HUES6 (cell line): ENCODE measurements around the gene SPTSSA.

ENCODE experiments used
- H3K27ac ChIP-seq: 2 replicates; pipeline ENCODE4 v1.7.0; 2013; ENCODE audit warnings: low read depth, mild to moderate bottlenecking, low read length, inconsistent platforms
- H3K27me3 ChIP-seq: 2 replicates; pipeline ENCODE4 v1.6.1; 2013; ENCODE audit warnings: low read length; ENCODE audit not compliant: control insufficient read depth, insufficient read depth
- H3K36me3 ChIP-seq: 2 replicates; pipeline ENCODE4 v1.6.1; 2013; ENCODE audit warnings: low read length; ENCODE audit not compliant: control insufficient read depth, insufficient read depth
- H3K4me1 ChIP-seq: 2 replicates; pipeline ENCODE4 v1.6.1; 2013; ENCODE audit warnings: low read length; ENCODE audit not compliant: control insufficient read depth, insufficient read depth
- H3K4me3 ChIP-seq: 2 replicates; pipeline ENCODE4 v1.5.1; 2013; ENCODE audit warnings: low read depth, low read length
- H3K9ac ChIP-seq: one replicate; pipeline ENCODE4 v1.6.1; 2013; ENCODE audit warnings: mild to moderate bottlenecking, low read length
- H3K9me3 ChIP-seq: 2 replicates; pipeline ENCODE4 v1.6.1; 2013; ENCODE audit warnings: low read depth, low read length; ENCODE audit not compliant: control insufficient read depth, insufficient read depth

SPTSSA gene

GRCh38 chr14:34425095-34425851 lies 36.8 kb downstream of the SPTSSA start:
- Histone ChIP-seq H3K4me3 (no peak overlapping the region), H3K4me1 (no peaks in the 10 kb centered on the region), H3K9me3 (peaks cover 18% of the 10 kb centered on the region), H3K27me3 (no peaks in the 10 kb centered on the region), H3K27ac (no peak overlapping the region), H3K36me3 (no peaks in the 10 kb centered on the region), H3K9ac (no peak overlapping the region)

- H3K36me3 ChIP-seq: no peaks in the 10 kb centered on the region
- peaks cover 19% of the 10 kb centered on the region for H3K9me3 ChIP-seq
- H3K4me3 ChIP-seq: no peak overlapping the region
- H3K27me3 ChIP-seq: no peaks in the 10 kb centered on the region
- H3K9ac ChIP-seq: no peak overlapping the region
- H3K27ac ChIP-seq: no peak overlapping the region
- no peaks in the 10 kb centered on the region for H3K4me1 ChIP-seq
Observed at GRCh38 chr14:34424488-34424887, 37.6 kb downstream of the SPTSSA start.

GRCh38 chr14:34423445-34423844 lies 38.6 kb downstream of the SPTSSA start:
- no peaks in the 10 kb centered on the region for H3K4me1 ChIP-seq
- no peaks in the 10 kb centered on the region for H3K27me3 ChIP-seq
- no peak overlapping the region for H3K27ac ChIP-seq
- H3K4me3 ChIP-seq: no peak overlapping the region
- no peaks in the 10 kb centered on the region for H3K36me3 ChIP-seq
- H3K9ac ChIP-seq: no peak overlapping the region
- H3K9me3 ChIP-seq: peaks cover 22% of the 10 kb centered on the region

GRCh38 chr14:34420547-34421150 lies 41.4 kb downstream of the SPTSSA start:
- H3K9ac ChIP-seq: no peak overlapping the region
- no peaks in the 10 kb centered on the region for H3K4me1 ChIP-seq
- no peaks in the 10 kb centered on the region for H3K36me3 ChIP-seq
- no peaks in the 10 kb centered on the region for H3K27me3 ChIP-seq
- no peak overlapping the region for H3K4me3 ChIP-seq
- H3K9me3 ChIP-seq: peaks cover 22% of the 10 kb centered on the region
- H3K27ac ChIP-seq: no peak overlapping the region

GRCh38 chr14:34409721-34410120 lies 52.3 kb downstream of the SPTSSA start:
- H3K4me3 ChIP-seq: no peak overlapping the region
- H3K9me3 ChIP-seq: no peaks in the 10 kb centered on the region
- H3K9ac ChIP-seq: no peak overlapping the region
- H3K27me3 ChIP-seq: no peaks in the 10 kb centered on the region
- H3K36me3 ChIP-seq: no peaks in the 10 kb centered on the region
- no peak overlapping the region for H3K27ac ChIP-seq
- no peaks in the 10 kb centered on the region for H3K4me1 ChIP-seq

- Histone ChIP-seq H3K4me1 (no peaks in the 10 kb centered on the region), H3K36me3 (no peaks in the 10 kb centered on the region), H3K9me3 (no peaks in the 10 kb centered on the region), H3K9ac (no peak overlapping the region), H3K4me3 (no peak overlapping the region), H3K27ac (no peak overlapping the region), H3K27me3 (no peaks in the 10 kb centered on the region)
Observed at GRCh38 chr14:34407951-34408350, 54.1 kb downstream of the SPTSSA start.

- H3K9me3 ChIP-seq: no peaks in the 10 kb centered on the region
- no peak overlapping the region for H3K27ac ChIP-seq
- H3K4me3 ChIP-seq: no peak overlapping the region
- H3K4me1 ChIP-seq: no peaks in the 10 kb centered on the region
- no peaks in the 10 kb centered on the region for H3K36me3 ChIP-seq
- H3K9ac ChIP-seq: no peak overlapping the region
- H3K27me3 ChIP-seq: no peaks in the 10 kb centered on the region
Observed at GRCh38 chr14:34404416-34404815, 57.6 kb downstream of the SPTSSA start.

GRCh38 chr14:34403646-34404045 lies 58.4 kb downstream of the SPTSSA start:
- Histone ChIP-seq H3K4me1 (no peaks in the 10 kb centered on the region), H3K9ac (no peak overlapping the region), H3K4me3 (no peak overlapping the region), H3K27ac (no peak overlapping the region), H3K9me3 (no peaks in the 10 kb centered on the region), H3K27me3 (no peaks in the 10 kb centered on the region), H3K36me3 (no peaks in the 10 kb centered on the region)

- no peaks in the 10 kb centered on the region for H3K4me1 ChIP-seq
Observed at GRCh38 chr14:34398024-34398423, 64.0 kb downstream of the SPTSSA start.

GRCh38 chr14:34387974-34388516 lies 74.0 kb downstream of the SPTSSA start:
- H3K4me1 ChIP-seq: no peaks in the 10 kb centered on the region
- no peak overlapping the region for H3K4me3 ChIP-seq
- no peak overlapping the region for H3K27ac ChIP-seq
- H3K36me3 ChIP-seq: no peaks in the 10 kb centered on the region
- H3K9ac ChIP-seq: no peak overlapping the region
- peaks cover 5% of the 10 kb centered on the region; the same call in 1 of the 2 replicates for H3K9me3 ChIP-seq
- H3K27me3 ChIP-seq: no peaks in the 10 kb centered on the region

More at GRCh38 chr14:34398024-34398423, 64.0 kb downstream of the SPTSSA start:
- no peak overlapping the region for H3K27ac ChIP-seq
- no peaks in the 10 kb centered on the region for H3K36me3 ChIP-seq
- H3K9me3 ChIP-seq: no peaks in the 10 kb centered on the region
- H3K4me3 ChIP-seq: no peak overlapping the region
- no peak overlapping the region for H3K9ac ChIP-seq
- no peaks in the 10 kb centered on the region for H3K27me3 ChIP-seq

- no peaks in the 10 kb centered on the region for H3K27me3 ChIP-seq
- peaks cover 5% of the 10 kb centered on the region; the same call in 1 of the 2 replicates for H3K9me3 ChIP-seq
- no peak overlapping the region for H3K4me3 ChIP-seq
- H3K9ac ChIP-seq: no peak overlapping the region
- H3K27ac ChIP-seq: no peak overlapping the region
- no peaks in the 10 kb centered on the region for H3K36me3 ChIP-seq
- H3K4me1 ChIP-seq: no peaks in the 10 kb centered on the region
Observed at GRCh38 chr14:34386865-34387485, 75.1 kb downstream of the SPTSSA start.
